Measurements from ENCODE around the gene RAB28. TPM values are rescaled to one million over a fixed set of nuclear protein-coding genes. Genes with fewer than 3 reads are reported as not detected.
A peak's percentile ranks its signal among the peaks of the same experiment; 100 is the strongest.

Gene RAB28
- total RNA-seq, 1 experiment from 2014 or later: 19.8 TPM

GRCh38 chr4:13484749-13485221, 645 bp upstream of the RAB28 start:
- H2BK120ac ChIP-seq (ENCODE audit: low read depth, low read length, poor library complexity, severe bottlenecking): no peak overlapping the region
- H3K36me3 Mint-ChIP-seq (ENCODE audit: insufficient read depth in 1 of 3, low read depth in 3 of 3): no peaks in the 10 kb centered on the region
- no peak overlapping the region for H3T11ph ChIP-seq (ENCODE audit: low read length)
- peaks cover 2% of the 10 kb centered on the region; the same call in 1 of the 2 replicates for H3K4me1 ChIP-seq (ENCODE audit: insufficient read depth, low read length)
- no peak overlapping the region for H2AFZ ChIP-seq (ENCODE audit: low read length)
- no peak overlapping the region for H3K23ac ChIP-seq (ENCODE audit: insufficient read length, low read depth, low read length)
- no peak for TF ChIP-seq CTCF (conservative IDR thresholded peaks at IDR 0.05)
- H4K5ac ChIP-seq (ENCODE audit: insufficient read length, low read depth, low read length): no peak overlapping the region
- H3K4ac ChIP-seq (ENCODE audit: low read depth, low read length): no peak overlapping the region
- H3K27ac Mint-ChIP-seq: peak overlapping the region in 2 of 3 experiments; percentile 82 to 100; a peak in 5 of 7 replicates
- H3K18ac ChIP-seq (ENCODE audit: insufficient read length, low read depth, low read length): no peak overlapping the region
- H3K14ac ChIP-seq (ENCODE audit: insufficient read depth, low read length): 0 out of 2 replicates have a peak overlapping the region, but pooled peaks have one; percentile 43
- no peaks in the 10 kb centered on the region for H4K20me1 ChIP-seq (ENCODE audit: control insufficient read depth, insufficient read depth, insufficient read length)
- H3K27me3 Mint-ChIP-seq (ENCODE audit: low read depth): no peaks in the 10 kb centered on the region; the same call in 1 of the 2 replicates
- no peak overlapping the region for H4K91ac ChIP-seq (ENCODE audit: insufficient read length, low read depth, low read length)
- no peak overlapping the region for H2BK12ac ChIP-seq (ENCODE audit: insufficient read length, low read depth, low read length)
- H3K23me2 ChIP-seq (ENCODE audit: insufficient read length, low read depth, low read length, poor library complexity, severe bottlenecking): peaks cover 10% of the 10 kb centered on the region
- H3K4me3 Mint-ChIP-seq: peak overlapping the region; percentile 92 to 93
- peaks cover 19 to 20% of the 10 kb centered on the region in 2 experiments for H3K4me1 Mint-ChIP-seq
- H4K8ac ChIP-seq (replicated peaks; ENCODE audit: insufficient read length, low read depth, low read length): no peak overlapping the region
- H3K27me3 ChIP-seq (ENCODE audit: insufficient read depth, low read length): no peaks in the 10 kb centered on the region
- DNase-seq: no peak
- H3K56ac ChIP-seq (ENCODE audit: insufficient read length, low read depth, low read length): no peak overlapping the region
- no peaks in the 10 kb centered on the region for H3K9me3 ChIP-seq (ENCODE audit: control insufficient read depth, low read depth, low read length)
- H2BK5ac ChIP-seq (ENCODE audit: insufficient read length, low read length): no peak overlapping the region
- no peaks in the 10 kb centered on the region for H3K79me2 ChIP-seq (ENCODE audit: insufficient read depth, low read length)
- H3K27ac ChIP-seq (ENCODE audit: insufficient read length, low read depth, low read length): no peak overlapping the region
- peak overlapping the region; percentile 77 for H3K4me2 ChIP-seq (ENCODE audit: insufficient read depth, insufficient read length, low read length)
- no peak overlapping the region for H2BK20ac ChIP-seq (ENCODE audit: low read depth, low read length, poor library complexity, severe bottlenecking)
- no peak overlapping the region for H2BK15ac ChIP-seq (ENCODE audit: low read depth, low read length)
- H3K9ac ChIP-seq (ENCODE audit: extremely low read depth, insufficient read length, low read length): peak overlapping the region; percentile 11
- WGBS (ENCODE audit: extremely low coverage, insufficient read length, low lambda C conversion rate): no CpG with 5 or more reads among the region's 23 CpGs
- no peaks in the 10 kb centered on the region for H3K79me1 ChIP-seq (ENCODE audit: insufficient read depth, low read depth, low read length, poor library complexity, severe bottlenecking)
- H2AK5ac ChIP-seq (ENCODE audit: insufficient read length, low read length): no peak overlapping the region
- H3K9me3 Mint-ChIP-seq: peaks cover 6 to 7% of the 10 kb centered on the region in 2 experiments; a peak in 2 of 5 replicates
